DOHH2 (cell line): ENCODE measurements around the gene FAM131C.

Experiments used
- H3F3A ChIP-seq: fragments of 200-600 bp; sonication (generic), shearing (Covaris generic); 2 replicates; pipeline ENCODE4 v1.6.0; 2016; ENCODE audit warnings: antibody characterized with exemption, mild to moderate bottlenecking; ENCODE audit not compliant: control insufficient read depth, insufficient read depth
- H3K27ac ChIP-seq: fragments of 200-600 bp; sonication (generic); 2 replicates; pipeline ENCODE4 v1.5.1; 2014; ENCODE audit warnings: low read depth, mild to moderate bottlenecking, low read length, moderate library complexity
- H3K27me3 ChIP-seq: fragments of 200-600 bp; sonication (generic); 2 replicates; pipeline ENCODE4 v1.6.1; 2014; ENCODE audit warnings: mild to moderate bottlenecking, low read length, mixed read lengths; ENCODE audit not compliant: control insufficient read depth
- H3K36me3 ChIP-seq: fragments of 200-600 bp; sonication (generic); 2 replicates; pipeline ENCODE4 v1.6.1; 2014; ENCODE audit warnings: mild to moderate bottlenecking, low read length, moderate library complexity, mixed read lengths; ENCODE audit not compliant: control insufficient read depth
- H3K4me1 ChIP-seq: fragments of 200-600 bp; sonication (generic); 2 replicates; pipeline ENCODE4 v1.6.1; 2014; ENCODE audit warnings: mild to moderate bottlenecking, low read length, mixed read lengths; ENCODE audit not compliant: control insufficient read depth
- H3K4me2 ChIP-seq: fragments of 200-600 bp; sonication (generic); 2 replicates; pipeline ENCODE4 v1.6.0; 2014; ENCODE audit warnings: mild to moderate bottlenecking, low read length, moderate library complexity
- H3K4me3 ChIP-seq: fragments of 200-600 bp; sonication (generic); 2 replicates; pipeline ENCODE4 v1.5.1; 2014; ENCODE audit warnings: mild to moderate bottlenecking, low read length, mixed read lengths
- H3K79me2 ChIP-seq: fragments of 200-600 bp; sonication (generic); 2 replicates; pipeline ENCODE4 v1.6.1; 2014; ENCODE audit warnings: mild to moderate bottlenecking, low read length, mixed read lengths; ENCODE audit not compliant: control insufficient read depth
- H3K9me2 ChIP-seq: fragments of 200-600 bp; sonication (generic); replicated peaks from 2 replicates; pipeline ENCODE4 v1.6.1; 2014; ENCODE audit warnings: mild to moderate bottlenecking, low read length, mixed read lengths; ENCODE audit not compliant: control insufficient read depth
- H3K9me3 ChIP-seq: fragments of 200-600 bp; sonication (generic); 2 replicates; pipeline ENCODE4 v1.6.1; 2014; ENCODE audit warnings: antibody characterized with exemption, low read length, mixed read lengths; ENCODE audit not compliant: control insufficient read depth, insufficient read depth
- H4K20me1 ChIP-seq: fragments of 200-600 bp; sonication (generic); 2 replicates; pipeline ENCODE4 v1.6.0; 2014; ENCODE audit warnings: low read depth, mild to moderate bottlenecking, antibody characterized with exemption, low read length, moderate library complexity; ENCODE audit not compliant: control insufficient read depth, insufficient read depth
- EZH2phosphoT487 ChIP-seq: fragments of 200-600 bp; sonication (generic); IDR thresholded peaks from 2 replicates; pipeline ENCODE4 v1.6.1; 2017; ENCODE audit warnings: borderline replicate concordance, mild to moderate bottlenecking, antibody characterized with exemption, low read length, moderate library complexity, mixed read lengths
- TF ChIP-seq, protein P1 (sequence below): fragments of 200-600 bp; sonication (generic); IDR thresholded peaks from one replicate; pipeline ENCODE4 v1.5.1; 2014; ENCODE audit warnings: antibody characterized with exemption, mild to moderate bottlenecking, low read depth, low read length; ENCODE audit not compliant: poor library complexity, severe bottlenecking

Gene FAM131C

DNA sequence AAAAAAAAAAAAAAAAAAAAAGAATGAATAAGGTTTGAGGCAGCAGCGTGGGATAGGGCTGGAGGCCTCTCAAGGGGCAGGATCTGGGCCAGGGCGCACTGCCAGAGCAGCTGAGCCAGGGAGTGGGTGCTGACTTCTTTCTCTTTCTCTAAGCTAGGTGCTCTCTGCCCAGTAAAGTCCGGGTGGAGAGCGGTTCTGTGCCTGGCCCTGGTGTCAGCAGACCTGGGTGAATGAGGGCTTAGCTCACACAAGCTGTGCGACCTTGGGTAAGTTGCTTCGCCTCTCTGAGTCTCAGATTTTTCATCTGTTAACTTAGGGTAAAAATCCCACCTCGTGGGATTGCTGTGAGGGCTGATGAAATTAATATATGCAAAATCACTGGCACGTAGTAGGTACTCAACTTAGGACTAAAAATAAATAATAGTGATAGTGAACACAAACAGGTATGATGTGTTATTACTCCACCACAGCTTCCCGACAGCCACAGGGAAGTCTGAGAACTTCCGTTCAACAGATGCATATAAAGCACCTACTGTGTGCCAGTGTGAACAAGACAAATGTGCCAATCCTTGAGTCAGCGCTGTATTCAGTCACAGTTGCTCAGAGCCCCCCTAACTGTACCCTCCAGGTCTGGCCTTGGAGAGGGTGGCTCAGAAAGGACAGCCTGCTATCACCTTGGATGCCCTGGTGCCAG is 2.0 kb upstream of the FAM131C start:
- Histone ChIP-seq H4K20me1 (no peaks in the 10 kb centered on the region; the same call in 1 of the 2 replicates), H3K79me2 (no peaks in the 10 kb centered on the region), H3K9me2 (no peaks in the 10 kb centered on the region), H3K4me1 (peaks cover 14% of the 10 kb centered on the region), H3K9me3 (no peaks in the 10 kb centered on the region), H3F3A (0 out of 2 replicates have a peak, but pooled peaks cover 3% of the 10 kb centered on the region), H3K4me3 (no peak overlapping the region), H3K4me2 (no peak overlapping the region), H3K27me3 (peaks cover 41% of the 10 kb centered on the region), H3K27ac (no peak overlapping the region), H3K36me3 (no peaks in the 10 kb centered on the region)
- TF ChIP-seq, protein P1, sequence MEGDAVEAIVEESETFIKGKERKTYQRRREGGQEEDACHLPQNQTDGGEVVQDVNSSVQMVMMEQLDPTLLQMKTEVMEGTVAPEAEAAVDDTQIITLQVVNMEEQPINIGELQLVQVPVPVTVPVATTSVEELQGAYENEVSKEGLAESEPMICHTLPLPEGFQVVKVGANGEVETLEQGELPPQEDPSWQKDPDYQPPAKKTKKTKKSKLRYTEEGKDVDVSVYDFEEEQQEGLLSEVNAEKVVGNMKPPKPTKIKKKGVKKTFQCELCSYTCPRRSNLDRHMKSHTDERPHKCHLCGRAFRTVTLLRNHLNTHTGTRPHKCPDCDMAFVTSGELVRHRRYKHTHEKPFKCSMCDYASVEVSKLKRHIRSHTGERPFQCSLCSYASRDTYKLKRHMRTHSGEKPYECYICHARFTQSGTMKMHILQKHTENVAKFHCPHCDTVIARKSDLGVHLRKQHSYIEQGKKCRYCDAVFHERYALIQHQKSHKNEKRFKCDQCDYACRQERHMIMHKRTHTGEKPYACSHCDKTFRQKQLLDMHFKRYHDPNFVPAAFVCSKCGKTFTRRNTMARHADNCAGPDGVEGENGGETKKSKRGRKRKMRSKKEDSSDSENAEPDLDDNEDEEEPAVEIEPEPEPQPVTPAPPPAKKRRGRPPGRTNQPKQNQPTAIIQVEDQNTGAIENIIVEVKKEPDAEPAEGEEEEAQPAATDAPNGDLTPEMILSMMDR = no peak
- TF ChIP-seq EZH2phosphoT487 = no peak

DNA sequence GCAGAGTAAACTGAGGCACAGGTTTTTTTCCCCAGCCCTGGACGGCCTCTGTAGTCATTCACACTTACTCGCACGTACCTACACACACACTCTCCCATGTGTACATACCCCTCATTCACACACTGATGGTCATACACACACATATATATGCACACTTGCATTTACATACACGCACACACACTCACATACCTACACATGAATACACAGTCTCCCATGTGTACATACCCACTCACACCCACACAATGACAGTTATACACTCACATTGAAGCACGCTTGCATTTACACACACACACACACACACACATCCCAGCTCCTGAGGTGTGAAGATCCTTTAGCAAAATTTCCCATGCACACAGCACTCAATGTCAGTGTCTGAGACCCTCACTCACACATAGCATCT is 766 bp upstream of the FAM131C start:
- TF ChIP-seq, protein P1 = no peak
- no peak for TF ChIP-seq EZH2phosphoT487
- Histone ChIP-seq H3K79me2 (no peaks in the 10 kb centered on the region), H3K4me2 (peak overlapping the region; percentile 91), H3K4me1 (peaks cover 12% of the 10 kb centered on the region), H3K27ac (no peak overlapping the region), H3K4me3 (no peak overlapping the region; the same call in 1 of the 2 replicates), H3K36me3 (no peaks in the 10 kb centered on the region), H4K20me1 (no peaks in the 10 kb centered on the region; the same call in 1 of the 2 replicates), H3K9me2 (no peaks in the 10 kb centered on the region), H3K9me3 (no peaks in the 10 kb centered on the region), H3K27me3 (peaks cover 45% of the 10 kb centered on the region), H3F3A (0 out of 2 replicates have a peak, but pooled peaks cover 3% of the 10 kb centered on the region)

DNA sequence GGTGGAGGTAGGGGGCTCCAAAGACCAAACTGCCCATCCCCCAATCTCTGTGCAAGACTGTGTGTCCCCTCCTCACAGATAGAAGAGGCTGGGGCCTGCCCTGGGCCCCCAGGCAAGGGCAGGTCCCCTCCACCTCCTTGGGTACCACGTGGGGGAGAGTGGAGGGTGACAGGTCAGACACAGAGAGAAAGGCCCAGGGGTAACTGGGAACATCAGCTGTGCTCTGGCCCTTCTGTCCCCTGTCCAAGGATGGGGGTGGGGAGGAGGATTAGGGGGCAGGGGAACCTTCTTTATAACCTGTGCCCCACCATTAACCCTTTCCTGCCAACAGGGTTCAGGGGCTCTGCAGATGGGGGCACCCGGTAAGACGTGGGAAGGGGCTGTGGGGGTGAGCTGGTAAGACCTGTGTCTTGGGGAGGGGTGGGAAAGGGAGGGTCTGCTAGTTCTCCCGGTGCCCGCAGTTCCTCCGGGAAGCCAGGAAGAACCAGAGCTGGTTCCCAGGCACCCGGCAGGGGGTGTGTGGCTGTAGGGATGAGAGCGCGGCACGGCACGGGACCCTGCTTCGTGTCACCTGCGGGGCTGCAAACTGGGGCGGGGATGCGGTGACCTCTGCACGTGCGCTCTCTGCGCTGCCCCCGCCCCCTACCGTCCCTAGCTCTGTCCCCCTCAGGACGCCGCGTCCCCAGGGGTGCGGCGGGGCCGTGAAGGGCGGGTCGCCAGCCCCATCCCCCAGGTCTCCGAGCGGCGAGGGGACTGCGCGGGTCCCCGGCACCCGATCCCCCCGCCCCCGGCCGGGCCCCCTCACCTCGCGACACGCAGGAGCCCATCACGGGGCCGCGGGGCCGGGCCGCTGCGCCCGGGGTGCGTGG is 601 bp downstream of the FAM131C start:
- no peaks in the 10 kb centered on the region for H3K79me2 ChIP-seq
- H3K36me3 ChIP-seq = no peaks in the 10 kb centered on the region
- H3K27me3 ChIP-seq = peaks cover 50% of the 10 kb centered on the region
- H3K4me1 ChIP-seq = peaks cover 8% of the 10 kb centered on the region
- H4K20me1 ChIP-seq = no peaks in the 10 kb centered on the region; the same call in 1 of the 2 replicates
- H3K9me2 ChIP-seq = no peaks in the 10 kb centered on the region
- peak; percentile 59; the same call in 1 of the 2 replicates for TF ChIP-seq EZH2phosphoT487
- TF ChIP-seq, protein P1 = no peak
- no peaks in the 10 kb centered on the region for H3K9me3 ChIP-seq
- peak overlapping the region; percentile 91 for H3K4me2 ChIP-seq
- H3K27ac ChIP-seq = no peak overlapping the region
- 0 out of 2 replicates have a peak, but pooled peaks cover 3% of the 10 kb centered on the region for H3F3A ChIP-seq
- peak overlapping the region; percentile 37 for H3K4me3 ChIP-seq
